Natural killer cell (primary cell): ENCODE measurements around the gene CFHR2. TPM values are rescaled to one million over a fixed set of nuclear protein-coding genes. Genes with fewer than 3 reads are reported as not detected.

ENCODE experiments used
- ATAC-seq, 3 donors: fragments of 150-1000 bp in 2 of 3; fragments of 200-7000 bp in 1 of 3; cut with Tn5 transposase; 1 replicate in 1 of 3; 2 replicates in 2 of 3; pipeline ENCODE4 v1.10.0; 2021; ENCODE audit warnings: mild to moderate bottlenecking in 2 of 3, moderate library complexity in 2 of 3
- DNase-seq, 2 donors: peaks; one replicate each; pipeline versions ENCODE4 v3.0.0 to v3.0.0-alpha.2; 2013 to 2021; ENCODE audit warnings: mixed read lengths in 1 of 2
- H3K27ac ChIP-seq: one replicate; pipeline ENCODE4 v1.5.1; 2013; ENCODE audit warnings: mild to moderate bottlenecking, low read length
- H3K27me3 ChIP-seq: one replicate; pipeline ENCODE4 v1.6.1; 2013; ENCODE audit warnings: low read length; ENCODE audit not compliant: control insufficient read depth, insufficient read depth
- H3K36me3 ChIP-seq: one replicate; pipeline ENCODE4 v1.6.1; 2013; ENCODE audit warnings: low read length; ENCODE audit not compliant: control insufficient read depth, insufficient read depth
- H3K4me1 ChIP-seq: one replicate; pipeline ENCODE4 v1.6.1; 2013; ENCODE audit warnings: low read length; ENCODE audit not compliant: control insufficient read depth, insufficient read depth
- H3K4me3 ChIP-seq: one replicate; pipeline ENCODE4 v1.5.1; 2013; ENCODE audit warnings: low read length
- H3K9me3 ChIP-seq: one replicate; pipeline ENCODE4 v1.6.1; 2013; ENCODE audit warnings: low read length; ENCODE audit not compliant: control insufficient read depth, insufficient read depth
- H3K27ac Mint-ChIP-seq, 2 donors: one replicate each; pipeline ENCODE4 v1.8.0; 2022; ENCODE audit warnings: mild to moderate bottlenecking in 2 of 2, mixed read lengths in 2 of 2, moderate library complexity in 1 of 2
- H3K27me3 Mint-ChIP-seq, 2 donors: one replicate each; pipeline ENCODE4 v1.8.0; 2022; ENCODE audit warnings: low read depth in 2 of 2, mixed read lengths in 2 of 2
- H3K36me3 Mint-ChIP-seq: one replicate; pipeline ENCODE4 v1.8.0; 2022; ENCODE audit warnings: mixed read lengths
- H3K4me1 Mint-ChIP-seq, 2 donors: one replicate each; pipeline ENCODE4 v1.8.0; 2022; ENCODE audit warnings: mixed read lengths in 2 of 2
- H3K4me3 Mint-ChIP-seq: one replicate; pipeline ENCODE4 v1.8.0; 2022; ENCODE audit warnings: mild to moderate bottlenecking, moderate library complexity, mixed read lengths
- H3K9me3 Mint-ChIP-seq, 2 donors: one replicate each; pipeline ENCODE4 v1.8.0; 2022; ENCODE audit warnings: mixed read lengths in 2 of 2
- WGBS: methylation state at CpG from one replicate; pipeline ENCODE4 v1.1.7; 2013; ENCODE audit warnings: missing lambda C conversion rate; ENCODE audit not compliant: insufficient coverage; 5-methylcytosine and 5-hydroxymethylcytosine counted together
- intact Hi-C: fragments of 100-400 bp; cut with micrococcal nuclease; formaldehyde crosslinking; loops from one replicate; pipeline ENCODE4 v1.14.2; 2022
- total RNA-seq, 4 donors: library from RNA; stranded (reverse); fragments of 120-200 nt in 1 of 4; gene quantifications; one replicate each; pipeline versions ENCODE4 v1.2.3 to v1.2.4, GENCODE V29; 2013 to 2022
- TF ChIP-seq, protein P1 (sequence below): fragments of 200-600 bp; IDR thresholded peaks from one replicate; pipeline ENCODE4 v1.8.0; 2022; ENCODE audit warnings: antibody characterized with exemption

Gene CFHR2
- total RNA-seq, 3 donors from 2014 or later (not counting 1 experiment from before 2014, with no cell fraction given), result not detected

DNA sequence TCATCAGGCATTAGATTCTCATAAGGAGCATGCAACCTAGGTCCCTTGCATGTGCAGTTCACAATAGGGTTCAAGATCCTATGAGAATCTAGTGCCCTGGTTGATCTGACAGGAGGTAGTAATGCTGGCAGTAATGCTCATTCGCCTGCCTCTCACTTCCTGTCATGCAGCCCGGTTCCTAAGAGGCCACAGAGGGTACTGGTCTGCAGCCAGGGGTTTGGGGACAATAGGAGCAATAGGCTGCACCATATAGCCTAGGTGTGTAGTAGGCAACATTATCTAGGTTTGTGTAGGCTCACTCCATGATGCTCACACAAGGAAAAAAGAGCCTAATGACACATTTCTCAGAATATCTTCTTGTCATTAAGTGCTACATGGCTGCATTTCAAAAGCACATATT is 59.6 kb downstream of the CFHR2 start:
- 65% methylated on average over 2 of the region's 2 CpGs for WGBS
- ATAC-seq (no peak), DNase-seq (no peak)
- Histone ChIP-seq H3K27ac (no peak overlapping the region), H3K9me3 (no peaks in the 10 kb centered on the region), H3K27me3 (no peaks in the 10 kb centered on the region), H3K36me3 (no peaks in the 10 kb centered on the region), H3K4me3 (no peak overlapping the region), H3K4me1 (no peaks in the 10 kb centered on the region)
- intact Hi-C loops, result no loop called here
- H3K4me3 Mint-ChIP-seq, result no peak overlapping the region
- no peak overlapping the region for H3K27ac Mint-ChIP-seq
- H3K27me3 Mint-ChIP-seq, result no peaks in the 10 kb centered on the region
- H3K4me1 Mint-ChIP-seq, result no peaks in the 10 kb centered on the region
- no peaks in the 10 kb centered on the region for H3K36me3 Mint-ChIP-seq
- H3K9me3 Mint-ChIP-seq, result peaks cover 0 to 3% of the 10 kb centered on the region in 2 donors
- TF ChIP-seq, protein P1, sequence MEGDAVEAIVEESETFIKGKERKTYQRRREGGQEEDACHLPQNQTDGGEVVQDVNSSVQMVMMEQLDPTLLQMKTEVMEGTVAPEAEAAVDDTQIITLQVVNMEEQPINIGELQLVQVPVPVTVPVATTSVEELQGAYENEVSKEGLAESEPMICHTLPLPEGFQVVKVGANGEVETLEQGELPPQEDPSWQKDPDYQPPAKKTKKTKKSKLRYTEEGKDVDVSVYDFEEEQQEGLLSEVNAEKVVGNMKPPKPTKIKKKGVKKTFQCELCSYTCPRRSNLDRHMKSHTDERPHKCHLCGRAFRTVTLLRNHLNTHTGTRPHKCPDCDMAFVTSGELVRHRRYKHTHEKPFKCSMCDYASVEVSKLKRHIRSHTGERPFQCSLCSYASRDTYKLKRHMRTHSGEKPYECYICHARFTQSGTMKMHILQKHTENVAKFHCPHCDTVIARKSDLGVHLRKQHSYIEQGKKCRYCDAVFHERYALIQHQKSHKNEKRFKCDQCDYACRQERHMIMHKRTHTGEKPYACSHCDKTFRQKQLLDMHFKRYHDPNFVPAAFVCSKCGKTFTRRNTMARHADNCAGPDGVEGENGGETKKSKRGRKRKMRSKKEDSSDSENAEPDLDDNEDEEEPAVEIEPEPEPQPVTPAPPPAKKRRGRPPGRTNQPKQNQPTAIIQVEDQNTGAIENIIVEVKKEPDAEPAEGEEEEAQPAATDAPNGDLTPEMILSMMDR, result no peak

DNA sequence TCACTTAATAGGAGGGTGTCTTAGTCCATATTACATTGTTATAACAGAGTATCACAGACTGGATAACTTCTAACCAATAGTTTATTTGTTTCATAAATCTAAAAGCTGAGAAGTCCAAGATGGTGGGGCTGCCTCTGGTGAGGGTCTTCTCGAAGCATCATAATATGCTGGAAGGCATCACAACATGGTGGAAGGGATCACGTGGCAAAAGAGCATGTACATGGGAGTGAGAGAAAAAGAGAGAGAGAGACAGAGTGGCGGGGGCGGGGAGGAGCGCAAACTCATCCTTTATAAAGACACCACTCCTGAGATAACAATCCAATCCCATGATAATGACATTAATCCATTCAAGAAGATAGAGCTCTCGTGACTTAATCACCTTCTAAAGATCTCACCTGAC is 65.3 kb downstream of the CFHR2 start:
- H3K27me3 Mint-ChIP-seq, result no peaks in the 10 kb centered on the region
- H3K4me1 Mint-ChIP-seq, result no peaks in the 10 kb centered on the region
- H3K4me3 ChIP-seq, result no peak overlapping the region
- H3K27me3 ChIP-seq, result no peaks in the 10 kb centered on the region
- H3K27ac Mint-ChIP-seq, result no peak overlapping the region
- H3K36me3 Mint-ChIP-seq, result no peaks in the 10 kb centered on the region
- H3K4me1 ChIP-seq, result no peaks in the 10 kb centered on the region
- no peaks in the 10 kb centered on the region for H3K9me3 ChIP-seq
- H3K9me3 Mint-ChIP-seq, result peaks cover 6 to 8% of the 10 kb centered on the region in 2 donors
- ATAC-seq (no peak), DNase-seq (no peak)
- H3K4me3 Mint-ChIP-seq, result no peak overlapping the region
- intact Hi-C loops, result no loop called here
- no peaks in the 10 kb centered on the region for H3K36me3 ChIP-seq
- TF ChIP-seq, protein P1, result no peak
- H3K27ac ChIP-seq, result no peak overlapping the region
- 90% methylated on average over 5 of the region's 6 CpGs for WGBS

Other genes starting within 250 kb of the CFHR2 start
- not detected for gene CFHR3, start 168.9 kb upstream of the CFHR2 start, total RNA-seq
- gene CFHR1, start 124.0 kb upstream of the CFHR2 start, total RNA-seq, result not detected
- not detected for gene CFHR4, start 55.7 kb upstream of the CFHR2 start, total RNA-seq
- gene CFHR5, start 33.8 kb downstream of the CFHR2 start, total RNA-seq, result not detected
- gene F13B, start 123.5 kb downstream of the CFHR2 start, total RNA-seq, result not detected
- gene ASPM, start 202.9 kb downstream of the CFHR2 start, total RNA-seq, result 1 to 10 TPM in 2 of 3 donors, under 1 TPM in 1; 0.73 to 1.9 (median 1.1) TPM